ENCODE data around the gene KRTAP4-9.
"Not testable (repeated sequence)": the region's sequence is repeated elsewhere in the genome, so short reads cannot be mapped to it uniquely, and the experiment has no call there.

Gene KRTAP4-9

DNA sequence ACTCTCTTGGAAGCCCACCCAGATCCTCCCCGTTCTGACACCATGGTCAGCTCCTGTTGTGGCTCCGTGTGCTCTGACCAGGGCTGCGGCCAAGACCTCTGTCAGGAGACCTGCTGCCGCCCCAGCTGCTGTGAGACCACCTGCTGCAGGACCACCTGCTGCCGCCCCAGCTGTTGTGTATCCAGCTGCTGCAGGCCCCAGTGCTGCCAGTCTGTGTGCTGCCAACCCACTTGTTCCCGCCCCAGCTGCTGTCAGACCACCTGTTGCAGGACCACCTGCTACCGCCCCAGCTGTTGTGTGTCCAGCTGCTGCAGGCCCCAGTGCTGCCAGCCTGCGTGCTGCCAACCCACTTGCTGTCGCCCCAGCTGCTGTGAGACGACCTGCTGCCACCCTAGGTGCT lies at the start of gene KRTAP4-9:
Gene KRTAP4-9, plus strand, starts transcription at position 43 of the 400 bp plus-strand sequence. Its CDS starts 0 bp downstream, at position 43.
- not testable (repeated sequence) for DNase-seq

DNA sequence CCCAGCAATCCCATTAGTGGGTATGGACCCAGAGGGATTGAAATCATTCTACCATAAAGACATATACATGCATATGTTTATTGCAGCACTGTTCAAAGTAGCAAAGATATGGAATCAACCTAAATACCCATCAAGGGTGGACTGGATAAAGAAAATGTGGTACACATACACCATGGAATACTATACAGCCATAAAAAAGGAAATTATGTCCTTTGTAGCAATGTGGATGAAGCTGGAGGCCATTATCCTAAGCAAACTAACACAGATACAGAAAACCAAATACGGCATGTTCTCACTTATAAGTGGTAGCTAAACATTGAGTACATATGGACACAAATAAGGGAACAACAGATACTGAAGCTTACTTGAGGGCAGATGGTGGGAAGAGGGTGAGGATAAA lies 47.6 kb upstream of the KRTAP4-9 start:
- no peak for DNase-seq

DNA sequence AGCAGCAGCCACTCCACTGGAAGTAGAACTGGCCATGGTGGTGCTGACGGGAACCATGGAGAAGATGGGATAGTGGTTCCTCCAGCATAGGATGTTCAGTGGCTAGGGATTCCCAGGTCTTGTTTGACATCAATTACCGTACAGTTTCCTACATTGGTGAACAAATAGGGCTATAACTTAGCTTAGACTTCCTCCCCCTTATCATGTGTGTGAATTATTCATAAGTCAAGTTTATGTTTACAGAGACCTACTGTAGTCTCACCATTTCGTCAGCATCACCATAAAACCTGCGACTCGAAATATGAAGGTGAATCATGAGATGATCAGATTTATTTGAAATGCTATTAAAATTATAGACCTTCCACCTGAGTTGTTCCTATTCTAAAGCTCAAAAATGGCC lies 46.4 kb upstream of the KRTAP4-9 start:
- DNase-seq: no peak

DNA sequence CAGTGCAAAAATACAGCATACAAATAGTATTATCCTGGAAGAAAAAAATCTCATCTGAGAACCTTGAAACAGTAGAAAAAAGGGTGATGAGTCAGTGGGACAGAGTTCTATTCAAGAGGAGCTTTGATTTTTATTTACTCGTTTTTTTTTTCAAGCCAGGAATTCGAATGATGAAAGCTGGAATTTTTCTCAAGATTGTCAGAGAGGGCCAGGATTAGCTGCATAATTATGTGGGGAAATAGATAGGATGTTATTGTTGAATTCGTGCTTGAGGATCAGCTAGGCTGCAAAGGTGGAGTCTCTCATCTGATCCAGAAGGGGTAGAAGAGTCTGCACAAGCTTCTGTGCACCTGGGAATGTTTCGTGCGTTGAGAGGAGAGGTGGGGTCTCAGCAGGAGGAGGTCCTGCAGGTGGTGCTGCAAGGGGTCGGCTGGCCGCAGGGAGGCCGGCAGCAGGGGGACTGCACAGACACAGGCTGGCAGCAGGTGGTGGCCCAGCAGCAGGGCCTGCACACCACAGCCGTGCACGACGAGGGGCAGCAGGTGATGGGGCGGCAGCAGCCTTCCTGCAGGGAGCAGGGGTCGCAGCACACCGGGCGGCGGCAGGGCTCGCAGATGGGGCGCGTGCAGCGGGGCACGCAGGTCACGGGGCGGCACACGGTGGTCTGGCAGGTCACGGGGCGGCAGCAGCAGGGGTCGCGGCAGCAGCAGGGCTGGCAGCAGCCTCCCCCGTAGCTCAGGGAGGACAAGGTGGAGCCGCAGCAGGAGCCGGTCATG lies 45.7 kb upstream of the KRTAP4-9 start:
- not testable (repeated sequence) for DNase-seq

DNA sequence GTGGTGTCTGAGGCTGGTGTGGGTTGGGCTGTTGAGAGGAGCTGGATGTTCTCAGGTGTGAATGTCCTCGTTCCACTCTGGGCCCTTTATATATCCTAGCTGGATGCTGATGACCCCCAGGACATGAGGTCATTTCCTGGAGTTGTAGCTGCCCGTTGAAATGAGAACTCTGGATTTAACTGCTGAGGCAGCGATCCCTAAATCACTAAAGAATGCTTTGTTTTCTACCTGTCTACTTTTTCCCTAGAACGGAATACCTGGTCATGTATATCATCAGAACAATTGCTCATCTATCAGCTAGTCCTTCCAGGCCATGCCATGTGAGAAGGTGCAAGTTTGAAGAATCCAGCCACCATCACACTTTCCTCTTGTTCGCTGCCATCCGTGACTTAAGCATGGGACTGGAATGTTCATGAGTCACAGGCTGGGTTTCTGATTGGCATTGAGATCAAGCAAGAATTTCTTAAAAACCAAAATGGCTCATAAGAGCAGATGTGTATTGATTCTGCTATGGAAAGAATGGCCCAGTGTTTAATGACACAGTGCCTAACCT lies 45.1 kb upstream of the KRTAP4-9 start, which contains the start of gene KRTAP2-3:
Gene KRTAP2-3, minus strand, starts transcription at position 63 of the 553 bp plus-strand sequence. CDS start 64 bp downstream, outside the sequence.
- no peak for DNase-seq

DNA sequence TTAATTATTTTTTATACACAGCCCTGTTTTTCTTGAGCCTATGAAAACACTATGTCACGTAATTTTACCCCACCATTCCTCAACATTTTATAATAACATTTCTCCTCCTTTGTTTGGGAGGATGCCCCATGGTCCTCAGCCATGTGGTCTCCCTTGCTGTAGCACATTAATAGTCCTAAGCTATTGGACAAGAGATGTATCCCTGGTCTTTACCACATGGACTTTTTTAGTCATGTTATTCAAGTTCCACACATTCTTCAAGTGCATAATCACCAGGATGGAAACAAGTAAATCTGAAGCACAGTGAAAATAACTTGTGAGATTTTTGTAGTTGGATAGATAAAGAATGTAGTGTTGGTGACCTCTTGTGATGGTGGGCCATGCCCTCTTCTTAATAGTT lies 43.2 kb upstream of the KRTAP4-9 start:
- no peak for DNase-seq

DNA sequence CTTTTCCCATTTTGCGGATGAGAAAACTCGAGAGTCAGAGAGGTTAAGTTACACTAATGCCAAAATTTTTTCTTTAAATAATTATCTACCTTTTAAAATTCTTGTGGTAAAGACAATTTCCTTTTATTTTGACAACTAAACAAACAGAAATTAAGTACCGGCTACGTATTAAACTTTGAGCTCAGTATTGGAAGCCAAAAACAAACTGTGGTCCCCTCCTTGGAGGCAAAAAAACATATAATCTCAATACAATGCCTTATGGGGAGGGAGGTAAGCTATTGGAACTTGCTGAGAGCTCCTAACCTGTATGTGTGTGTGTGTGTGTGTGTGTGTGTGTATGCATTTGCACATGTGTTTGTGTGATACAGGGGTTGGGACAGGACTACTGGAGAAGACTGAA lies 41.7 kb upstream of the KRTAP4-9 start:
- DNase-seq: no peak

DNA sequence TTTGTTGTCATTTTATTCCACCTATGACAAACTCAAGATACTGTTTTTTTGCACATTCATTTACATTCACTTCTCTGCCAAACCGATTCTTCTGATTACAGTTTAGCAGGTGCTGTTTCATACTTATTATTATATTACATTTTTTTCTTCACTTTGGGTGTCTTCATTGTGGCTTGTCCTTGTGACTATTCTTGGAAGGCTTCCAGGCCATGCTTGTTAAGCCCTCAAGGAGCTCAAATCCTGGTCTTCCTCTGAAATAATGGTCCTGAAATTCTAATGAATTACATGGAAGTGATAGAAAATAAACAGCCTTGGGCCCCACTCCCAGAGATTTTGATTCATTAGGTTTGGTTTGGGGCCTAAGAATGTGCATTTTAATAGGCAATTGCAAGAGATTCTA lies 40.9 kb upstream of the KRTAP4-9 start:
- DNase-seq: no peak

DNA sequence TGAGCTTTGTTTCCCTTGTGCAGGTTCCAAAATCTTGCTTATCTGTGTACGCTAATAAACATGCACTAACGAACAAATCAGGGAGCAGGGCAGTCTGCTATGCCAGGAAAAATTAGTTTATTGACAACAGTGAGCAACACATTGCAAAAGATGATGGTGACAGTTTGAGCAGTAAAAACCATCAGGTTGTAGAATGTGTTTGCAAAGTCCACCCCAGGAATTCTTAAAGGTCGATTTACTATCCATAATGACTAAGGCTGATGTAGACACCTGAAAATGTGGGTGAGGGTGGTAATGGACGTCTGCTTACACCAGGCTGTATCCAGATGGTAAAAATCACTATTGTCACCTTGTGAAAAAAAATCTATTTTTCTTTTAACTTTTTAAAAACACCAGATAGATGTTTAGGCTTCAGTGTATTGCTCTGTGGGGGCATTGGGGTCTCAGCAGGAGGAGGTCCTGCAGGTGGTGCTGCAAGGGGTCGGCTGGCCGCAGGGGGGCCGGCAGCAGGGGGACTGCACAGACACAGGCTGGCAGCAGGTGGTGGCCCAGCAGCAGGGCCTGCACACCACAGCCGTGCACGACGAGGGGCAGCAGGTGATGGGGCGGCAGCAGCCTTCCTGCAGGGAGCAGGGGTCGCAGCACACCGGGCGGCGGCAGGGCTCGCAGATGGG lies 40.0 kb upstream of the KRTAP4-9 start:
- not testable (repeated sequence) for DNase-seq

DNA sequence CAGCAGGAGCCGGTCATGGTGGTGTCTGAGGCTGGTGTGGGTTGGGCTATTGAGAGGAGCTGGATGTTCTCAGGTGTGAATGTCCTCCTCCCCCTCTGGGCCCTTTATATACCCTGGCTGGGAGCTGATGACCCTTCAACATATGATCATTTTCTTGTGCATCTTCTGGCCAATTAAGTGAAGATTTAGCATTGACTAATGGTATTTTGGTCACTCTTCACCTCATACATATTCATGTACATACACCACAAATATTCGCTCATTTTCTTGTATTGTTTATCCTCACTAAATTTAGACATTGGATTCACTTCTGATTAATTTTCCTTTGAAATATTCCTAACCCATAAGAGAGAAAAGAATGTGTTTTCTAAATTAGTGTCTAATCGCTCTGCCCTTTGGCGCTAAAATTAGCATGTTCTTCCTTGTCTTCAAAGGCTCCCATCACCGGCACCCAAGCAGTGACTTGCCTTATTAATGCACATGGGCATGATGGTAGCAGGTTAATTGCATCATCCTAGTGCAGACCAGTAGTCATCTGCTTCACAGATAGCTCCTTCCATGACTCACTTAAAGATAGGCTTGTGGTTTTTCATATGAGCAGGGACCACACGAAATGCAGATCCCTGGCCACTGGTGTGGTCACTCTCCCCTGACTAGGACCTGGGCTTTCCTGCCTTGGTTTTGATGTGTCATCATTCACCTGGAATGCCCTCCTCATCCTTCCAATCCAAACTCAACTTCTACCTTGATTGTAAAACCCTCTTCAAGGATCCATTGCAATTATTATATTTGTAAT lies 39.2 kb upstream of the KRTAP4-9 start, which contains the start of gene KRTAP2-4:
Gene KRTAP2-4, minus strand, starts transcription at position 51 of the 796 bp plus-strand sequence. Its CDS starts 34 bp downstream, at position 17.
- no peak for DNase-seq

DNA sequence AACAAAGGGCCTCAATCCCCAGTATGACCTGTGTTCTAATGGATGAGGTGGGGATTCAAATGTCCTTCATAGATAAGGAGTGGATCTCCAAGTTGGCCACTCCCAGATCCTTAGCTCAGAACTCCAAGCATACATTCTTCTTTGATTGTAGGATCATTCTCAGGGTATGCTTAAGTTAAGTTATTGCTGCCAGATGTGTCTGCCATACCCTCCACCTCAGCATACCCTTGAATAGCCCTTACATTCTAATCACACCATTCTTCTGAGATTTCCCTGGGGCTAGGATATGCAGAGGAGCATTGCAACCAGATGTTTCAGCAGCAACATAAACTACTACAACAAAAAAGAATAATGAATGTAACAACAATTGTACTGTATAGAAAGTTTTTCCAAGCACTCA lies 37.9 kb upstream of the KRTAP4-9 start:
- DNase-seq: no peak

DNA sequence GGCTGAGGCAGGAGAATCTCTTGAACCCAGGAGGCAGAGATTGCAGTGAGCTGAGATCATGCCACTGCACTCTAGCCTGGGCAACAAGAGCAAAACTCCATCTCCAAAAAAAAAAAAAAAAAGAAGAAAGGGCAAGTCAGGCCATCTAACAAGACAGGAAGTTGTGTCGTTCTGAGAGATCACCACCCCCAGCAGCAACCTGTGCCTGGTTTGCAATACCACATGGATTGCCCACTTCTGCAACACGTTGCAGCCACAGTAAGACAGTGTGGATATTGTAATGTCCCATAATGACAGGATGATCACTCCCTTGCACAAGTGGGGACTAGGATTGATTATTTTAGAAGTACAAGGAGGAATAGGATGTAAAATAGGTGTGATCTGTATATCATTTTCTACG lies 36.2 kb upstream of the KRTAP4-9 start:
- no peak for DNase-seq

DNA sequence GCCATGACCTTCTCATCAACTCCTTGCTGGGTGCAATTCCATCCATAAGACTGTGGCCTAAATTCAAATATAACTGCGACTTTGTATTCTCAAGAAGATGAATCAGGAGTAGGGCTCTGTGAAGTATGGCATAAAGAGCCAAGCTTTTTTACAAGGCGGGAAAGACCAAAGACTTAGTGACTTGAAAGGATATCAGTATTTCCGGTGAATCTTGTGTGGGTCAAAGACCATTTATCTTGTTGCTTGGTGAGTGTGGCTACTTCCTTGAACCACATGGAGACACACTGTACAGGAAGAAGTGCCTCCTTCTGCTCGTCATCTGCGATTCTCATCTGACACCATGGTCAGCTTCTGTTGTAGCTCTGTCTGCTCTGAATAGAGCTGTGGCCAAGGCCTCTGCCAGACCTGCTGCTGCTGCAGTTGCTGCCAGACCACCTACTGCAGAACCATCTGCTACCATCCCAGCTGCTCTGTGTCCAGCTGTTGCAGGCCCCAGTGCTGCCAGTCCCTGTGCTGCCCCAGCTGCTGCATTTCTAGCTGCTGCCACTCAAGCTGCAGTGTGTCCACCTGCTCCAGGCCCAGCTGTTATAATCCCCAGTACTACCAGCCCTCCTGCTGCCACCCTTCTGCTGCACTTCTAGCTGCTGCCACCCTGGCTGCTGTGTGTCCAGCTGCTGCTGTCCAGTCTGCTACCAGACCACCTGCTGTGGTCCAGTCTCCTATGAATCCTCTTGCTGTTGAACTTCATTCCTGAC lies 33.4 kb upstream of the KRTAP4-9 start:
- no peak for DNase-seq

DNA sequence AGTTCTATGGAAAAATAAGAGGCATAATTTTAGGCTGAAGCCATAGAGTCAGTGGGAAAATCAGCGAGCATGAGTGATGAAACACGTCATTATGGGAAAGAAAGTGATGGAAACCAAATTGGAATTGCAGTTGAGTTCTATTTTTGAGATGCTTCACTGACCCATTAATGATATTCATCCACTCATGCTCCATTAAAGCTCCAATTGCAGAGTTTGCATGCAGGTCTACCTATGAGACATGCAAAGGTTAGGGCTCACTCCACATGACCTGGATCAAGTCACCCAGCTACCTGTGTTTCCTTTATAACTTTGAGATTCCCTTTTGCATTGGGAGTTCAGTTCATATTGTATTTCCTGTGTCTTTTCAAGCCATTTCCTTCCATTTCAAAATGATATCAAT lies 31.5 kb upstream of the KRTAP4-9 start:
- DNase-seq: no peak

DNA sequence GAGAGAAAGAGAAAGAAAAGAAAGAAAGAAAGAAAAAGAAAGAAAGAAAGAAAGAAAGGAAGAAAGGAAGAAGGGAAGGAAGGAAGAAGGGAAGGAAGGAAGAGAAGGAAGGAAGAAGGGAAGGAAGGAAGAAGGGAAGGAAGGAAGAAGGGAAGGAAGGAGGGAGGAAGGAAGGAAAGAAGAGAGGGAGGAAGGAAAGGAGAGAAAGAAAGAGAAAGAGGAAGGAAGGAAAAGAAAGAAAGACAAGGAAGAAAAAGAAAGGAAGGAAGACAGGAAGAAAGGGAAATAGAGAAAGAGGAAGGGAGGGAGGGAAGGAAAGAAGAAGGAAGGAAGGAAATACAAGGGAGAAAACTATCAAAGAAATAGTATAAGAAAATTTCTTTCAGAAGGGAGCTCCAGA lies 28.4 kb upstream of the KRTAP4-9 start:
- no peak for DNase-seq

DNA sequence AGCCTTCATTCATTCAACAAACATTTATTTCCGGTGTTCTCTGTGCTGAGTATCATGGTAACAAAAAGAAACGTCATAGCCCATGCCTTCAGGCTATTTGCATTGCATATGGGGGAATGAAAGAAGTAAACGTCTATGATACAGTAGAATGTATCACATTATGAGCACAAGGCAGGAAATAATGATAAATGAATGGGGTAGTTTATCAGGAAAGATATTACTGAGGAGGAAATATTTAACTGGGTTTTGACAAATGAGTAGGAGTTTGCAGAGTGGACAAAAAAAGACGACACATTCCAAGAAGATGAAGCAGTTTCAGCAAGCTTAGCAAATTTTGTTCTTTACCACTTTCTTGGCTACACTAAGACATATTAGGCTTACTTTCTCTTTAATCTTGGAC lies 22.6 kb upstream of the KRTAP4-9 start:
- DNase-seq: no peak

DNA sequence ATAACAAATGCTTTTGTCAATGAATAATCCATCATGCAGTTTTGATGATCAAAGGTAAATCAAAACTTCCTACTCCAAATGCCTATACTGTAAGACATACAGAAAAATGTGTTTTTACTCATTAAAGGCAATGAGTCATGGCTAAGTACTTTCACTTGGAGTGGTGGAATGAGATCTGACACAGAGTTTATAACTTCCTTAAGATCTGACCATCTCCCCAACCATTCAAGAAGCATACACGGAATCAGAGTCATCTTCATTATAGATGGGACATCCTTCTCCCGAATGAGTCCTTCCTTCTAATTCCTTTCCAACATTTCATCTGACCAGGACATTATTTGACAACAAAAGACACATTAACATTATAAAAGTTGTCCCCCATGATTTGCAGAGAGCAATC lies 21.8 kb upstream of the KRTAP4-9 start:
- not testable (repeated sequence) for DNase-seq

DNA sequence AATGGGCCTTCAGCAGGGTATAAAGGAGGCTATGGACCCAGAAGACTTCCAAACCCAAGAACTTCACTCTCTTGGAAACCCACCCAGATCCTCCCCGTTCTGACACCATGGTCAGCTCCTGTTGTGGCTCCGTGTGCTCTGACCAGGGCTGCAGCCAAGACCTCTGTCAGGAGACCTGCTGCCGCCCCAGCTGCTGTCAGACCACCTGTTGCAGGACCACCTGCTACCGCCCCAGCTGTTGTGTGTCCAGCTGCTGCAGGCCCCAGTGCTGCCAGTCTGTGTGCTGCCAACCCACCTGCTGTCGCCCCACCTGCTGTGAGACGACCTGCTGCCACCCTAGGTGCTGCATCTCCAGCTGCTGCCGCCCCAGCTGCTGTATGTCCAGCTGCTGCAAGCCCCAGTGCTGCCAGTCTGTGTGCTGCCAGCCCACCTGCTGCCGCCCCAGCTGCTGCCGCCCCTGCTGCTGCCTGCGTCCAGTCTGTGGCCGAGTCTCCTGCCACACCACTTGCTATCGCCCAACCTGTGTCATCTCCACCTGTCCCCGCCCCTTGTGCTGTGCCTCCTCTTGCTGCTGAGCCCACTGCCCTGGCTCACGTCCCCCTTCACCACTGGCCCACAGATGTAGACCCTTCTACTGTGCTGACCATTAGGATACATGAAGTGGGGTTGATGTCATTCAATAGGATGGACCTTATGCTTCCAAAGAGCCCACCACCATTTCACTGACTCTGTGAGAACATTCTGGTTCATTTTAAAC lies 20.9 kb upstream of the KRTAP4-9 start, which contains the start of gene KRTAP4-7:
Gene KRTAP4-7, plus strand, starts transcription at position 51 of the 757 bp plus-strand sequence. Its CDS starts 57 bp downstream, at position 108.
- not testable (repeated sequence) for DNase-seq

DNA sequence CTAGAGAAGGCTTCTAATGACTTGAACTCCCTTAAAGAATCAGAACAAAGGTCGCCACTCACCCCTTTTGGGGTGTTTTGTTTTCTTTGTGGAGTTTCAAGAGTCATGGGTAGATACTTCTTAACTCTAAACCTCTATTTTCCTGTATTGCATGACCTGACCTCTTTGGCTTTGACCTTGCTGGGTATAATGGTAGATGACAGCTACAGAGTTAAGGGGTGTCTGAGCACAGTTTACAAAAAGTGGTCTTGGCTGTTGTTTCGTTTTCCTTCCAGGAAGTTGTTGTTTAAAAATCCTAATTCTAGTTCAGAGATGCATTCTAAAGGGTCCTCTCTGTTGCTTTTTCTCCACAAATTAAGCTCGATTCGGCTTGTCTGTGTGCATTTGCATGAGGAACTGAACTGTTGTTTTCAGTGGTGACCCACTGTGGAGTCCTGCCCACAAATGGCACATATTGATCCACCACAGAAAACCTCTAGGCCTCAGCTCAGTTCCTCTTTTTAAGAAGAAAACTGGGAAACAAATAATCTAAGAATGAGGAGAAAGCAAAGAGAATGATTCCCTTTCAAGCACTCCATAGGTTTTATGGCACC lies 16.3 kb upstream of the KRTAP4-9 start:
- not testable (repeated sequence) for DNase-seq

DNA sequence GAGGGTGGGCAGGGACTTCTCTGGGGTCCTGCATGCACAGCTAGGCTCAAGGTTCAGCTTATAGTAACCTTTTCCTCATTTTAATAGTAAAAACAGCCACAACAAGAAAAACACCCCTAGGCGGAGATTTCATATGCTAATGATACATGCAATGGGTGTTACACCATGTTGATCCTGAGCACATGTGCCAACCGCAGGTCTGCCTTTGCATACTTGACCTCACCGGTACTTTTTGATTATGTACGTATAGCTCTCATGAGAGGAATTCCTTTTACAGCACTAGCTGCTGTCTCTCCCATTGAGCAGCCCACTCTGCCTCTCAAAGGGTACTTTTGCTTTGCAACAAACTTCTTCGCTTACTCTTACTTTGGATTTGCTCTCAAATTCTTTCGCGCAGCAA lies 9.1 kb upstream of the KRTAP4-9 start:
- no peak for DNase-seq

DNA sequence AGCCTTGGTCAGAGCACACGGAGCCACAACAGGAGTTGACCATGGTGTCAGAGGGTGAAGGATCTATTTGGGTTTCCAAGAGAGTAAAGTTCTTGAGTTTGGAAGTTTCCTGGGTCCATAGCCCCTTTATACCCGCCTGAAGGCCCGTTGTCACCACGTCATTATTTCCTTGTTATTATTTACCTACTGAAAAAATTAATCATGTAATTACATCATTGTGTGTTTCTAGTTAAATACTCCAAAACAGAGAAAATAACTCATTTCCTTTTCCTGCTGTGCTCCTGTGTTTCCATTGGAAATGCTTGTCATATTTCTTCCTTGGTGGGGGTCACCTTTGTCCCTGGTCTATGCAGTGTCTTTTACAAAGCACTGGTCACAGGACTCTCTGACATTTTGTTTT lies 7.1 kb upstream of the KRTAP4-9 start, which contains the start of gene KRTAP4-8:
Gene KRTAP4-8, minus strand, starts transcription at position 101 of the 400 bp plus-strand sequence. Its CDS starts 58 bp downstream, at position 43.
- no peak for DNase-seq
